PFSK-1 (cell line): ENCODE measurements around the gene TM4SF5.

ENCODE experiments used
- FOXP2 ChIP-seq: optimal IDR thresholded peaks from 2 replicates; pipeline ENCODE3; 2011; ENCODE audit warnings: borderline replicate concordance, control low read depth, inconsistent platforms; ENCODE audit not compliant: insufficient read depth; ENCODE audit errors: extremely low read length, extremely low read depth
- POLR2AphosphoS5 ChIP-seq: IDR thresholded peaks from 2 replicates; pipeline ENCODE4 v1.6.1; 2012; ENCODE audit warnings: low read depth, mild to moderate bottlenecking, control low read depth, low read length, moderate library complexity
- REST ChIP-seq, 2 experiments: IDR thresholded peaks; 2 replicates each; pipeline versions ENCODE4 v1.6.1 to v1.8.0; 2011 to 2012; ENCODE audit warnings: low read depth in 2 of 2, low read length in 2 of 2, control low read depth in 1 of 2, inconsistent platforms in 1 of 2, mild to moderate bottlenecking in 1 of 2, moderate library complexity in 1 of 2; ENCODE audit not compliant: insufficient read depth in 1 of 2
- SIN3A ChIP-seq: IDR thresholded peaks from 2 replicates; pipeline ENCODE4 v1.6.1; 2012; ENCODE audit warnings: mild to moderate bottlenecking, low read length, moderate library complexity, borderline replicate concordance; ENCODE audit not compliant: insufficient read depth
- TAF1 ChIP-seq: IDR thresholded peaks from 2 replicates; pipeline ENCODE4 v1.6.1; 2012; ENCODE audit warnings: low read length, control low read depth, borderline replicate concordance; ENCODE audit not compliant: insufficient read depth

The TM4SF5 gene

GRCh38 chr17:4728124-4728523, 43.6 kb upstream of the TM4SF5 start:
- TF ChIP-seq SIN3A, result no peak
- no peak for TF ChIP-seq POLR2AphosphoS5
- no peak for TF ChIP-seq FOXP2
- no peak for TF ChIP-seq REST (IDR thresholded peaks at IDR 0.05; ENCODE audit: insufficient read depth in 1 of 2, low read depth in 2 of 2, low read length in 2 of 2)
- TF ChIP-seq TAF1, result no peak

GRCh38 chr17:4733073-4733531, 38.6 kb upstream of the TM4SF5 start:
- TF ChIP-seq REST (IDR thresholded peaks at IDR 0.05; ENCODE audit: insufficient read depth in 1 of 2, low read depth in 2 of 2, low read length in 2 of 2) (no peak), FOXP2 (no peak), TAF1 (no peak), SIN3A (no peak), POLR2AphosphoS5 (no peak)

DNA sequence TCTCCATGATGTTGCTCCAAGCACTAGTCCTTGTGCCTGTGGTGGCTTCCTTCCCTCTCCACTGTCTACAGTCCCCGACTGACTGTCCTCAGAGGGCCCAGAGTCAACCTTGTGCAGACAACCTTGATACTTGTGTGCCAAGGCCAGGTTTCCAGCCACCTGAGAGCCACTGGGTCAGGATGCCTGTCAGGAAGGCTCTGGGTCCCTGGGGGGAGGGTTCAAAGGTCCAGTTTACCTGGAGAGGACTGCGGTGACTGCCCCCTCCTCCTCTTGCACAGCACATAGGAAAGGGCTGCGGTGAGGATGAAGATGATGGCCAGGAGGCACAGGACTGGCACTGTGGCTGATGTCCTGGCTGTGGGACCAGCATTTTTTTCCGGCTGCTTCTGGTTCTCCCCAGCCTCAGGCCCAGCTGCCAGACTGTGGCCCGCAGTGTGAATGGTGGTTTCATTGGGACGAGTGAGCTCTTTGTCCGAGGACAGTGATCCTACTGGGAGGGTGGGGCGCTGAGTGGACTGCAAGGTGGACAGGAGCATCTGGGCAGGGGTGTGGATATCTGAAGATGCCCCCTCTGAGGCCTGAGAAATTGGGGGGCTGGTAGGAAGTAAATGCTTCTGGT, 36.7 kb upstream of the TM4SF5 start:
- TF ChIP-seq POLR2AphosphoS5 (no peak), SIN3A (no peak)

GRCh38 chr17:4735876-4736651, 35.6 kb upstream of the TM4SF5 start:
- no peak for TF ChIP-seq REST (IDR thresholded peaks at IDR 0.05; ENCODE audit: insufficient read depth in 1 of 2, low read depth in 2 of 2, low read length in 2 of 2)

DNA sequence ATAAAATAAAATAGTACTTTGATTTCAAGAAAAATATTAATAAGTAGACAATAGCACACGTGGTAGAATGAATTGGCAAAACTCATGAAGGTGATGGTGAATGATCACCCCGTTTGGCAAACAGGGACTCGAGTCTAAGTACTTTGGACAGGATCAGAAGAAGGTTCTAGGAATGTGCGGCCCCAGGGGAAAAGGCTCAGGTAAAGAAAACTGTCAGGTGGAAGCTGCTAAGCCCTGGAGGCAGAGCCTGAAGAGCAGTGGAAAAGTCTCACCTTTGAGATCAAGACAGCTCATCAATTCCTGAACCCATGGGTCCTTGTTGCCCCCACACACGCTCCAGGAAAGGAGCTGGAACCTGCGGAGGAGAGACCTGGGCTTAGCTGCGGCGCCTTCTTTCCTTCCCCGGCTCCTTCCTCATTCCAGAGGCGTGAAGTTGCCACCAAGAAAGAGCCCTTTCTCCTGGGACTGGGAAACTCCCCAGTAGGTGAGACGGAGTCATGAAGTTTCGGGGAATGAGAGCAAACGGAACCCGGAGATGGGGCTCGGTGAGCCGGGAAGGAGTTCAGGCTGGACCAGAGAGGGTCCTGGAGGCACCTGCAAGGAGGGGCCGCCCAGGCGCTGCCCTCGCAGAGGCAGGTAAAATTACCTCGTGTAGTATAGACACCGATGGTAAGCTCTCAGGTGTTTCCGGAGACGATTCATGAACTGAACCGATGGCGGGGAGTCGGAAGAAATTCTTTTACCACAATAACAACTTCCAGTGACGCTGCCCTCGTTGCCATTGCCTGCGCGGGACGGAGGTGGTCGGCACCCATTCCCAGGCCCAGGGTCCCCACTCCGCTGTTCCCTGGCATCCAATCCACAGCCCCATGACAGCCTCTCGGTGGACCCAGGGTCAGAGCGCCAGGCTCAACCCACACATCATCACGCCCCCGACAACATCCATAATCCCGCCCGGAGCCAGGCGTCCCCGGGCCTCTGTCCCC, 33.3 kb upstream of the TM4SF5 start:
- TF ChIP-seq TAF1, result no peak
- TF ChIP-seq REST (IDR thresholded peaks at IDR 0.05; ENCODE audit: insufficient read depth in 1 of 2, low read depth in 2 of 2, low read length in 2 of 2), result no peak
- TF ChIP-seq POLR2AphosphoS5, result no peak
- TF ChIP-seq SIN3A, result no peak
- no peak for TF ChIP-seq FOXP2
